ENCODE results near the gene SFXN5. TPM values are rescaled to one million over a fixed set of nuclear protein-coding genes. Genes with fewer than 3 reads are reported as not detected.

SFXN5 gene
- total and polyA plus RNA-seq, 2 of the 8 experiments (the other 6 are each of a cell fraction or from before 2014, with no cell fraction given), result 29.3 to 33.1 TPM

- TF ChIP-seq, protein P1, sequence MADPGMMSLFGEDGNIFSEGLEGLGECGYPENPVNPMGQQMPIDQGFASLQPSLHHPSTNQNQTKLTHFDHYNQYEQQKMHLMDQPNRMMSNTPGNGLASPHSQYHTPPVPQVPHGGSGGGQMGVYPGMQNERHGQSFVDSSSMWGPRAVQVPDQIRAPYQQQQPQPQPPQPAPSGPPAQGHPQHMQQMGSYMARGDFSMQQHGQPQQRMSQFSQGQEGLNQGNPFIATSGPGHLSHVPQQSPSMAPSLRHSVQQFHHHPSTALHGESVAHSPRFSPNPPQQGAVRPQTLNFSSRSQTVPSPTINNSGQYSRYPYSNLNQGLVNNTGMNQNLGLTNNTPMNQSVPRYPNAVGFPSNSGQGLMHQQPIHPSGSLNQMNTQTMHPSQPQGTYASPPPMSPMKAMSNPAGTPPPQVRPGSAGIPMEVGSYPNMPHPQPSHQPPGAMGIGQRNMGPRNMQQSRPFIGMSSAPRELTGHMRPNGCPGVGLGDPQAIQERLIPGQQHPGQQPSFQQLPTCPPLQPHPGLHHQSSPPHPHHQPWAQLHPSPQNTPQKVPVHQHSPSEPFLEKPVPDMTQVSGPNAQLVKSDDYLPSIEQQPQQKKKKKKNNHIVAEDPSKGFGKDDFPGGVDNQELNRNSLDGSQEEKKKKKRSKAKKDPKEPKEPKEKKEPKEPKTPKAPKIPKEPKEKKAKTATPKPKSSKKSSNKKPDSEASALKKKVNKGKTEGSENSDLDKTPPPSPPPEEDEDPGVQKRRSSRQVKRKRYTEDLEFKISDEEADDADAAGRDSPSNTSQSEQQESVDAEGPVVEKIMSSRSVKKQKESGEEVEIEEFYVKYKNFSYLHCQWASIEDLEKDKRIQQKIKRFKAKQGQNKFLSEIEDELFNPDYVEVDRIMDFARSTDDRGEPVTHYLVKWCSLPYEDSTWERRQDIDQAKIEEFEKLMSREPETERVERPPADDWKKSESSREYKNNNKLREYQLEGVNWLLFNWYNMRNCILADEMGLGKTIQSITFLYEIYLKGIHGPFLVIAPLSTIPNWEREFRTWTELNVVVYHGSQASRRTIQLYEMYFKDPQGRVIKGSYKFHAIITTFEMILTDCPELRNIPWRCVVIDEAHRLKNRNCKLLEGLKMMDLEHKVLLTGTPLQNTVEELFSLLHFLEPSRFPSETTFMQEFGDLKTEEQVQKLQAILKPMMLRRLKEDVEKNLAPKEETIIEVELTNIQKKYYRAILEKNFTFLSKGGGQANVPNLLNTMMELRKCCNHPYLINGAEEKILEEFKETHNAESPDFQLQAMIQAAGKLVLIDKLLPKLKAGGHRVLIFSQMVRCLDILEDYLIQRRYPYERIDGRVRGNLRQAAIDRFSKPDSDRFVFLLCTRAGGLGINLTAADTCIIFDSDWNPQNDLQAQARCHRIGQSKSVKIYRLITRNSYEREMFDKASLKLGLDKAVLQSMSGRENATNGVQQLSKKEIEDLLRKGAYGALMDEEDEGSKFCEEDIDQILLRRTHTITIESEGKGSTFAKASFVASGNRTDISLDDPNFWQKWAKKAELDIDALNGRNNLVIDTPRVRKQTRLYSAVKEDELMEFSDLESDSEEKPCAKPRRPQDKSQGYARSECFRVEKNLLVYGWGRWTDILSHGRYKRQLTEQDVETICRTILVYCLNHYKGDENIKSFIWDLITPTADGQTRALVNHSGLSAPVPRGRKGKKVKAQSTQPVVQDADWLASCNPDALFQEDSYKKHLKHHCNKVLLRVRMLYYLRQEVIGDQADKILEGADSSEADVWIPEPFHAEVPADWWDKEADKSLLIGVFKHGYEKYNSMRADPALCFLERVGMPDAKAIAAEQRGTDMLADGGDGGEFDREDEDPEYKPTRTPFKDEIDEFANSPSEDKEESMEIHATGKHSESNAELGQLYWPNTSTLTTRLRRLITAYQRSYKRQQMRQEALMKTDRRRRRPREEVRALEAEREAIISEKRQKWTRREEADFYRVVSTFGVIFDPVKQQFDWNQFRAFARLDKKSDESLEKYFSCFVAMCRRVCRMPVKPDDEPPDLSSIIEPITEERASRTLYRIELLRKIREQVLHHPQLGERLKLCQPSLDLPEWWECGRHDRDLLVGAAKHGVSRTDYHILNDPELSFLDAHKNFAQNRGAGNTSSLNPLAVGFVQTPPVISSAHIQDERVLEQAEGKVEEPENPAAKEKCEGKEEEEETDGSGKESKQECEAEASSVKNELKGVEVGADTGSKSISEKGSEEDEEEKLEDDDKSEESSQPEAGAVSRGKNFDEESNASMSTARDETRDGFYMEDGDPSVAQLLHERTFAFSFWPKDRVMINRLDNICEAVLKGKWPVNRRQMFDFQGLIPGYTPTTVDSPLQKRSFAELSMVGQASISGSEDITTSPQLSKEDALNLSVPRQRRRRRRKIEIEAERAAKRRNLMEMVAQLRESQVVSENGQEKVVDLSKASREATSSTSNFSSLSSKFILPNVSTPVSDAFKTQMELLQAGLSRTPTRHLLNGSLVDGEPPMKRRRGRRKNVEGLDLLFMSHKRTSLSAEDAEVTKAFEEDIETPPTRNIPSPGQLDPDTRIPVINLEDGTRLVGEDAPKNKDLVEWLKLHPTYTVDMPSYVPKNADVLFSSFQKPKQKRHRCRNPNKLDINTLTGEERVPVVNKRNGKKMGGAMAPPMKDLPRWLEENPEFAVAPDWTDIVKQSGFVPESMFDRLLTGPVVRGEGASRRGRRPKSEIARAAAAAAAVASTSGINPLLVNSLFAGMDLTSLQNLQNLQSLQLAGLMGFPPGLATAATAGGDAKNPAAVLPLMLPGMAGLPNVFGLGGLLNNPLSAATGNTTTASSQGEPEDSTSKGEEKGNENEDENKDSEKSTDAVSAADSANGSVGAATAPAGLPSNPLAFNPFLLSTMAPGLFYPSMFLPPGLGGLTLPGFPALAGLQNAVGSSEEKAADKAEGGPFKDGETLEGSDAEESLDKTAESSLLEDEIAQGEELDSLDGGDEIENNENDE (IDR thresholded peaks at IDR 0.05; ENCODE audit: insufficient replicate concordance, low read length), result no peak
- TF ChIP-seq SIRT6 (IDR thresholded peaks at IDR 0.05; ENCODE audit: low read length) (no peak), EP300 (IDR thresholded peaks at IDR 0.05; ENCODE audit: borderline replicate concordance in 1 of 2, low read depth in 2 of 2, low read length in 2 of 2) (no peak)
- TF ChIP-seq, protein P2, sequence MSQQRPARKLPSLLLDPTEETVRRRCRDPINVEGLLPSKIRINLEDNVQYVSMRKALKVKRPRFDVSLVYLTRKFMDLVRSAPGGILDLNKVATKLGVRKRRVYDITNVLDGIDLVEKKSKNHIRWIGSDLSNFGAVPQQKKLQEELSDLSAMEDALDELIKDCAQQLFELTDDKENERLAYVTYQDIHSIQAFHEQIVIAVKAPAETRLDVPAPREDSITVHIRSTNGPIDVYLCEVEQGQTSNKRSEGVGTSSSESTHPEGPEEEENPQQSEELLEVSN (IDR thresholded peaks at IDR 0.05), result no peak
Measured at GRCh38 chr2:72929010-72929409, 142.5 kb downstream of the SFXN5 start (continued).
